ENCODE measurements around the gene TMEM252.

The TMEM252 gene

DNA sequence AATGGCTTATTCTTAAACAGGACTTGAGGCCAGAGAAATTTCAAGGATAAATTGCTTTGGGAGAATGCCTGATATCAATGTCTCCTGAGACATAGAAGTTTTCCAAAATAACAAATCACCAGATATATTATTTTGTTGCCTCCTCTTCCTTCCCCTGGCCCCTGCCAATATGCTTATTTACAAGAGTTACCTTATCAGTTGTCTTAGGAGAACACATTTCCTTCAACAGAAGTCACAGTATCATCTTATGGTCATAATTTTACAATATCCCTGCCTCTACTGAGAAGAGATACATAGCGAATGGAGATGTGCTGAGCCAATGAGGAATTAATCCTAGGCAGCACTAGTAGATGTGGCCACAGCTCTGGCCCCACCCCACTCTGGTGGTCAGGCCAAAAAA, 43.1 kb downstream of the TMEM252 start:
- no peak for DNase-seq

DNA sequence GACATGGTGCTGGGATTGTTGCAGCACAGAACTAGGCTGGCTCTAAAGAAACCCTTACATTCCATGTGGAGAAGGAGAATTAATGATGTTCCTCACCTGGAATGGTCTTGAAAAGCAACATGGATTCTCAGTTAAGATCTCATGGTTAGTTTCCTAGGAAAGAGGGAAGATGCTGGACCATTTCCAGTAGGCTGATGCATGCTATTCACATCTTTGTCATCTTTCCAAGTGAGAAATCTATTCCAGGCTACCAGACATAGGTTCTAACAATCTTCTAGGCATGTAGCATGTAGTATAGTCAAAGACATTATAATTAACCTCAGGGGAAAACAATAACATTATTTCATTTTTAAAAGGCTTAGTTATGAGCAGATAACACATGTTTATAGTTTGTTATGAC, 44.3 kb downstream of the TMEM252 start:
- no peak for DNase-seq

DNA sequence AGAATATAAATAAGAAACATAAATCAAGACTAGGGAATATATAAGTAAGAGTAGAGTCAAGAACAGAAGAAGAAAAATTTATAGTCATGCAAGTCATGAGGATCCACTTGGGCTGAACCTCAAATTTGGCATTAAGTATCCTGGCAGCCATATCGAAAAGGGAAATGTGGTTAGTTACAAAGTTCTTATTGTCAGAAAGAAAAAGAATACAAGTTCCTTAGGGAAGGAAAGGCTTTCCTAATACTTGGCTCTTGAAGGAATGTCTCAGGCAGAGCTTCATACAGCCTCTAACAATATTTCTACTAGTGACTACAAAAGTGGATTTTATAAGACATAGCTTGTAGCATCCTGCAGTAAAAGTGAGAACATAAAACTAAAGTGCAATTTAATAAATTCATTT, 45.4 kb downstream of the TMEM252 start:
- no peak for DNase-seq

DNA sequence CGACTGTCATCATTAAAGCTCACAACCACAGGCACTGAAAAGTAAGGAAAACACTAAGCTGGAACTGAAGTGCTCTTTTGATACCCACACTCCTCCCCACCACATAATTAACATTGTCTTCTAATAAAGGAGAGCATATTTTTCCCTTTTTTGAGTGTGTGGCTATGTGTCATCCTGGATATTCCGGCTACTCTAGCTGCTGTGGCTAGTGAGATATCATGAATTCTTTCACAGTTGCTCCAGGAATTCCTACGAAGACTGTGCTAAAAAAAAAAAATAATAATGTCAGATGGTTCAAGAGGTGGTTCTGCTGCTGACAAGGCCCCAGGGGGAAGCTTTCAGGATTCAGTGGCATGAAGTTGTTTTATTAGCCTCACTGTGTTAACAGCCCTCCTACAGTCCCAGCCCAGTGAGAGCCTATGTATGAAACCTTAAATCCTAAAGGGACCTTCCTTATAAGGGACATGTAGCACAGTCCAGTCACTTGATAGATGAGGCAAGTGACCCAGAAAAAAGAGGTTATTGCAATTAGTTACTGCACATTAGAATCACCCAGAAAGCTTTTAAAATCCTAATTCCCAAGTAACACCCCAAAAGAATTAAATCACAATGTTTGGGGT, 46.6 kb downstream of the TMEM252 start:
- no peak for DNase-seq

DNA sequence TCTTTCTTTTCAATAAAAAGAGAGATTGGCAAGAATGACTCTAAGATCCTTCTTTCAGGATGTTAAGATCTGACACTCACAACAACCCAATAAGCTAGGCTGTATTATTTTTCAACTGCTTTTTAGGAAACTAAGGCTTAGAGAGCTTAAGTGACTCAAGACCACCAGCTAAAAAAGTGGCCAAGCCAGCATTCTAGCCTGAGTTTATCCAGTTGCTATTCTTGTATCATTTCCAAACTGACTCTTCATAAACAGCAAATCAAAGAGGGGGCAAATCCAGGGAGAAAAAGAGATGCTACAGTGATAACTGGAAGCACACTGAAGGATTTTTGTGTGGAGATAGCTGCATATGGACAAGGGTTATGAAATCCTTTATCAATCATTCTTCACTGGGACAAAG, 47.1 kb downstream of the TMEM252 start:
- no peak for DNase-seq

DNA sequence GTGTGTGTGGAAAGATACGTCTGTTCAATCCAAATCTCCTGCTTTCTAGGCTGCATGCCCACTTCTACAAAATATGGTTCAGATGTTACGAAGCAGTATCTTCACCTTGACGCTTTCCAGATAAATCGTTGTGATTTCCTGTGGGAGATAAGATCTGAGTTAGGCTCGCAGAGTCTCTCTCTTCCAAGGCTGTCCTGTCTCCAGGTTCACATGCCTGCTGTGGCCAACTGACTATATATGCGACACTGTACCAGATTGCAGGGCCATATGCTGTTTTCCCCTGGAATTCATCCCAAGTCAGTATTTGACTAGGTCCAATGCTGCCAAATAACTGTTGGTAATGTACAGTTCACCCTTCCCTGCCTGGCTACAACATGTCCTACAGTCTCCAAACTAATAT, 47.9 kb downstream of the TMEM252 start:
- no peak for DNase-seq

DNA sequence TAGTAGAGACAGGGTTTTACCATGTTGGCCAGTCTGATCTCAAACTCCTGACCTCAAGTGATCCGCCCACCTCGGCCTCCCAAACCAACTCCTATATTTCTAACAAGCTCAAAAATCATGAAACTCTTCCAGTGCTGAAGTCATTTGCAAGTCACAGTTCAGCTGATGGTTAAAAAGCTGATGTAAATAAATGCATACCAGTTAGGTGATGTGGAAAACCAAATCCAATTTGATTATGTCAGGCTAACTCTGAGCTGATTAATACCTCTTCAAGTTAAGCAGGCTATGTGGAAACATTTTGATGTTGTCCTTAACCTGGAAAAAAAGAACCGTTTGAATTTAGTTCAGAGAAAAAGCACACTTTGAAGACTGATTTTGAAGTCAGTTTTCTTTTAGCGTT, 51.0 kb downstream of the TMEM252 start:
- DNase-seq: no peak

DNA sequence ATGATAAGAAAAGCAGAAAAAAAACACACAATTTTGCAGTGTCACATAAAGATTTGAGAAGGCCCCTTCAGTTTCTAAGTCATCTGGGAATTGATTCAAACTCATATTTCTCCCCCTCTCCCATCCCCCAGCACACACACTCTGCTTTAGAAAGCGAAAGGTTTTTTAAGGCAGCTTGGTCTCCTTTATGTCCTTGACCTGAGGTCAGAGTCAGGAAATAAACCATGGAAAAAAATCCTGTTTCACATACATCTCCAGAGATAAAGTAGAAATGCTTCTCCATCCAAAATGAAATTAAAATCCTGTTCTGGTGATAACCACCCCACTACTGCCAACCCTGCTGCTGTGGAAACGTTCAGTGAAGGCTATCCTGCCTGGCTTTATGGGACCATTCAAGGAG, 52.6 kb downstream of the TMEM252 start:
- no peak for DNase-seq

Measured in activated naive CD4-positive, alpha-beta T cell treated with anti-CD3 and anti-CD28 coated beads, Interleukin-2, amount 50 U/mL, for 16 hours (primary cell).